Glomerular endothelial cell (primary cell): Measurements from ENCODE around the gene CPLX1. TPM values are rescaled to one million over a fixed set of nuclear protein-coding genes. Genes with fewer than 3 reads are reported as not detected.
"Not testable (repeated sequence)": the region's sequence is repeated elsewhere in the genome, so short reads cannot be mapped to it uniquely, and the experiment has no call there.

Source experiments
- DNase-seq: peaks from one replicate; pipeline ENCODE4 v3.0.0-alpha.2; 2011; ENCODE audit warnings: low read depth, low spot score; ENCODE audit errors: extremely low read depth
- total RNA-seq: library from RNA; depleted of rRNA; stranded (reverse); fragments of >200 nt; gene quantifications from 2 replicates; pipeline ENCODE4 v1.2.3, GENCODE V29; 2015

Gene CPLX1
- total RNA-seq, 1 donor from 2014 or later: not detected

GRCh38 chr4:763191-763810 is 62.6 kb downstream of the CPLX1 start:
- no peak for DNase-seq

GRCh38 chr4:762211-763190 is 63.4 kb downstream of the CPLX1 start:
- DNase-seq: no peak

DNA sequence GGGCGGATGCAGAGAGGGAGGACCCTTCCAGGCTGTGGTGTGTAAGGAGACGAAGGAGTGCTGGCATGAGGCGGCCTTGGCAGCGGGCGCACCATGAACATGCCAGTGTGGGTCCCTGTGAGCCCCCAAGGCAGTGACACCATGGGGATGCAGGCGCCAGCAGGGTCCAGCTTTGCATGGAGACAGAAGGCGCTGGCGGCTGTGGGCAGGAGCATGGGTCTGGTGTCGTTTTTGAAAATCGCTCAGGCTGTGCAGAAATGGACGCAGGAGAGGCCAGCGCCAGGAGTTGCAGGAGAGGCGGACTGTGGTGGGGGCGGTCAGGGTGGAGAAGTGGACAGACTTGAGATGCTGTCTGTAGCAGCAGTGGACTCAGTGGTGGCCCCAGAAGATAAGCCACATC is 64.2 kb downstream of the CPLX1 start:
- DNase-seq: no peak

GRCh38 chr4:761086-761485 is 64.8 kb downstream of the CPLX1 start:
- DNase-seq: no peak

- DNase-seq: no peak
Measured at GRCh38 chr4:760616-761015, 65.3 kb downstream of the CPLX1 start.

- DNase-seq: not testable (repeated sequence)
Measured at GRCh38 chr4:759810-760209, 66.1 kb downstream of the CPLX1 start.

DNA sequence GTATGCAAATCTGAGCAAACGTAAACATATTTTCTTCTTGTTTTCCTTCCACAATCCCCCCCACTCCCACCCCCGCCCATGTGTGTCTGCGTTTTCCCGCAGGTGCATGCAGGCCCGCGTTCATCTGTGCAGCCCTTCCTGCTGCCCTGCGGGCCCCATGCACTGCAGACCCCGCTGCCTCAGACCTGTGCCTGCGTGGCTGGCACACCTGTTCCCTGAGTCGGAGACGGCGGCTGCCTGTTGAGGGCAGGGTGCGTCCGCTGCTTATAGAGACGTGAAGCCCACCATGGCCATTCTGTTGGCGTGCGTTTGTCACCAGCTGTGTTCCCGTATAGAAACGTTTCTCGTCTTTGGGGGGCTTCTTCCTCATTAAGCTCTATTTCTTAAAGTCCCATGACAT is 68.8 kb downstream of the CPLX1 start:
- DNase-seq: no peak

GRCh38 chr4:754221-755120 is 71.5 kb downstream of the CPLX1 start:
- no peak for DNase-seq

GRCh38 chr4:753186-753585 is 72.7 kb downstream of the CPLX1 start:
- DNase-seq: not testable (repeated sequence)

DNA sequence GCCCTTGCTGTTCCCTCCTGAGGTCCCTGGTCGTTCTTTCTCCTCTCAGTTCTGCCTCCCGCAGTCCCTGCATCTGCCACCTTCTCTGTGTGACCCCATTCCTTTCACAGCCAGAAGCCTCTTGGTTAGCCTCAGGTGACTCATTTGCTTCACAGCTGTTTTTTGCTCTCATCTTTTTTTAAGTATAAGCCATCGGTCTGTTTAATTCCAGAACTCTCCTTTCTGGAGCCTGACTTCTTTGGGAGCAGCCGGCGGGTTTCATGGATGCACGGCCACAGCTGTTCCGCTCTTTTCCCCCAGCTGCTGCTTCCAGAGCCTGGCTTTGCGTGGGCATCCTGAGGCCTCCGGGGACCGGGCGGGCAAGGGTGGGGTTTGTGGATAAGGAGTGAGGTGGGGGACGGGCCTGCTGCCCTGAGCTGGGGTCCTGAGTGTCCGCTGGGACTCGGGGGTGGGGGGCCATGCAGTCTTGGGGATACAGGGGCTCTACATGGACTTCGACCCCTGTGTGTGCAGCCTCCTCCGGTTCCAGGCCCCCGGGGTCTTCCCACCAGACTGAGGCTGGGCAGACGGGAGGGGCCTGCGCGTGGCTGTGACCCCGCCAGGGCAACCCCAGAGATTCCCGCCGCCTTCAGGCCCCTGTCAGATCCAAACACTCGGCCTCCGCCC is 73.6 kb downstream of the CPLX1 start:
- DNase-seq: no peak

DNA sequence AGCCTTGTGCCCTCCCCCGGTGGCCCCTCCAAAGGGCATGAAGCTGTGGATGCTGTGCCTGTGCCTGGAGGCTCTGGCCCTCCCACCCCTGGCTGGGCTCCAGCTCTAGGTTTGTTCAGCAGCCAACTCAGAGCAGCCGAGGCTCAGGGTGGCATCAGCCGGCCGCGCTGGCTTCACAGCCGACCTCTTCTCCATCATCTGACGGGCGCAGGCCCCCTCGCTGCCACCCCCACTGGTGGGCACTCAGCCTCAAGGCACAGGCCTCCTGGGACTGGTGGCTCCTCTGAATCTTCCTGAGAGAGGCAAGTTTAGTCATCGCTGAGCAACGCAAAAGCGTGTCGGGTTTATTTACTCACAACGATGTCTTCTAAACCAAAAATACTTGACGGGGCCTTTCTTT is 74.3 kb downstream of the CPLX1 start:
- DNase-seq: no peak

GRCh38 chr4:749698-750666 is 75.9 kb downstream of the CPLX1 start:
- no peak for DNase-seq

GRCh38 chr4:748461-748860 is 77.5 kb downstream of the CPLX1 start:
- no peak for DNase-seq

- DNase-seq: no peak
Measured at GRCh38 chr4:747546-748170, 78.3 kb downstream of the CPLX1 start.

- DNase-seq: no peak
Measured at GRCh38 chr4:744212-744841, 81.6 kb downstream of the CPLX1 start.

GRCh38 chr4:743463-744211 is 82.3 kb downstream of the CPLX1 start:
- no peak for DNase-seq

- DNase-seq: no peak
Measured at GRCh38 chr4:742742-743311, 83.1 kb downstream of the CPLX1 start.
